Left colon (tissue), 2 donors: ENCODE results near the gene OSR1. TPM values are rescaled to one million over a fixed set of nuclear protein-coding genes. Genes with fewer than 3 reads are reported as not detected.

Source experiments
- ATAC-seq: fragments of 200-7000 bp; cut with Tn5 transposase; one replicate; pipeline ENCODE4 v1.9.1; 2020; ENCODE audit warnings: mild to moderate bottlenecking, moderate library complexity
- DNase-seq, 2 donors: peaks; one replicate each; pipeline ENCODE4 v3.0.0-alpha.2; 2020
- intact Hi-C, 2 donors: fragments of 100-400 bp; cut with DNase I in 1 of 2; cut with micrococcal nuclease in 1 of 2; formaldehyde crosslinking; loops; one replicate each; pipeline versions ENCODE4 v1.11.2 to v1.14.0; 2022; cut with DNase I, micrococcal nuclease
- total RNA-seq, 2 donors: library from RNA; stranded (reverse); fragmentation: NEBNext Ultra II Directional; extraction: Animal tissue kit (Norgen Biotek cat#: 25700); gene quantifications; one replicate each; pipeline ENCODE4 v1.2.1, GENCODE V29; 2021
- donor health status: DM: no; HTN: no; CAD: no.
- donor health status: DM: yes; HTN: yes; CAD: no.

The OSR1 gene
- total RNA-seq, 2 donors from 2014 or later: 1.3 to 4.1 TPM

- ATAC-seq (peak; percentile 46), DNase-seq (peak in 1 of 2 donors; percentile 55)
- intact Hi-C loops: loop anchor here (10.0 kb wide), 3 partner anchors 503 to 837 kb away; no protein-coding TSS in a partner anchor
These were observed 3.0 kb upstream of the OSR1 start for GRCh38 chr2:19361325-19361990.

- ATAC-seq (no peak), DNase-seq (no peak)
- intact Hi-C loops: loop anchor here (10.0 kb wide), 3 partner anchors 504 to 836 kb away; no protein-coding TSS in a partner anchor
These were observed 2.5 kb upstream of the OSR1 start for GRCh38 chr2:19360966-19361321.

- ATAC-seq: no peak
- DNase-seq: no peak
- intact Hi-C loops: loop anchor here (10.0 kb wide), 3 partner anchors 504 to 836 kb away; no protein-coding TSS in a partner anchor
These were observed 2.0 kb upstream of the OSR1 start for GRCh38 chr2:19360266-19360965.

- intact Hi-C loops: no loop called here
- ATAC-seq: no peak
These were observed 1.0 kb upstream of the OSR1 start for GRCh38 chr2:19359456-19359855.

GRCh38 chr2:19359021-19359357, 566 bp upstream of the OSR1 start:
- ATAC-seq: no peak
- intact Hi-C loops: no loop called here

More at GRCh38 chr2:19359456-19359855, 1.0 kb upstream of the OSR1 start:
- no peak for DNase-seq

GRCh38 chr2:19357402-19358241, 801 bp downstream of the OSR1 start:
- ATAC-seq (peak; percentile 57), DNase-seq (peak; percentile 33 to 45)
- intact Hi-C loops: no loop called here

More at GRCh38 chr2:19359021-19359357, 566 bp upstream of the OSR1 start:
- no peak for DNase-seq

- no peak for DNase-seq
These were observed 1.6 kb downstream of the OSR1 start for GRCh38 chr2:19356545-19357401.

GRCh38 chr2:19355931-19356544, 2.4 kb downstream of the OSR1 start:
- ATAC-seq (no peak), DNase-seq (no peak)
- intact Hi-C loops: no loop called here

More at GRCh38 chr2:19356545-19357401, 1.6 kb downstream of the OSR1 start:
- ATAC-seq: no peak
- intact Hi-C loops: no loop called here

- DNase-seq: no peak
- ATAC-seq: no peak
These were observed 3.0 kb downstream of the OSR1 start for GRCh38 chr2:19355416-19355821.

GRCh38 chr2:19355014-19355405, 3.4 kb downstream of the OSR1 start:
- no peak for ATAC-seq
- intact Hi-C loops: no loop called here
- no peak for DNase-seq

More at GRCh38 chr2:19355416-19355821, 3.0 kb downstream of the OSR1 start:
- intact Hi-C loops: no loop called here

- intact Hi-C loops: no loop called here
- ATAC-seq (no peak), DNase-seq (no peak)
These were observed 4.7 kb downstream of the OSR1 start for GRCh38 chr2:19353721-19354050.

GRCh38 chr2:19352946-19353720, 5.3 kb downstream of the OSR1 start:
- no peak for ATAC-seq
- no peak for DNase-seq
- intact Hi-C loops: no loop called here

- DNase-seq (no peak), ATAC-seq (no peak)
- intact Hi-C loops: no loop called here
These were observed 6.3 kb downstream of the OSR1 start for GRCh38 chr2:19351899-19352697.

- no peak for DNase-seq
- intact Hi-C loops: no loop called here
- ATAC-seq: no peak
These were observed 6.9 kb downstream of the OSR1 start for GRCh38 chr2:19351499-19351898.

- DNase-seq: no peak
These were observed 7.6 kb downstream of the OSR1 start for GRCh38 chr2:19350678-19351401.

More at GRCh38 chr2:19350678-19351401, 7.6 kb downstream of the OSR1 start:
- intact Hi-C loops: no loop called here
- no peak for ATAC-seq
